ENCODE results near the gene GORASP1. TPM values are rescaled to one million over a fixed set of nuclear protein-coding genes. Genes with fewer than 3 reads are reported as not detected.

GORASP1 gene
- total and polyA plus RNA-seq, 2 experiments from 2014 or later = 10.3 to 38.3 TPM

DNA sequence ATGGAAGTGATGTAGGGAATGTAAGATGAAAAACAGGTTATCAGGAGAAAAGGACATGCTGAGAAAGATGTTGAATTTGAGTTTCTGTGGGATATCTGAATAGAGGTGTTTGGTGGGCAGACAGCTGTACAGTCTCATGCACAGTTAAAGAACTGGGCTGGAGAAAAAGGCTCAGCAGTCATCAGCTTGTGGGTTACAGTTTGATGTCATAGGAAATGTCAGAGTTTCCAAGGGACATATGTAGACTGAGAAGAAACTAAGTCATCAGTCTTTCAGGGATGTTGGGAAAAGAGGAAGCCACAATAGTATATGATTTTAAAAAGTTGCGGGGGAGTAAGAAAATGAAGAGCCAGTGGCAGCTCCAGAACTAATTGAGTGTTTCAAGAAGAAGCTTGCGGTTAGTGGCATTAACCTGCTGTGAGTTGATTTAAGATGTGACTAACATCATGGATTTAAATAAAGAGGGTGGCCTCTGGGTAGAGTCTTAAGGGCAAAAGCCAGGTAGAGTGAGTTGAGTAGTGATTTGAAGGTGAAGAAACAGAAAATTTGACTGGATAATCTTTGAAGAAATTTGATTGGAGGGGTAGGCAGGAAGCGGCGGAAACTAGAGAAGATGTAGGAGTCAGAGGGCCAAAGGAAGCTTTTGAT is 24.6 kb downstream of the GORASP1 start:
- Mint-ChIP-seq H3K36me3 (ENCODE audit: low read depth) (peaks cover 26% of the 10 kb centered on the region; the same call in 2 of the 3 replicates), H3K27ac (no peak overlapping the region), H3K27me3 (ENCODE audit: insufficient read depth, low read depth, poor library complexity) (peaks cover 2% of the 10 kb centered on the region), H3K4me3 (no peak overlapping the region), H3K4me1 (no peaks in the 10 kb centered on the region), H3K9me3 (no peaks in the 10 kb centered on the region)
- Histone ChIP-seq H3K79me2 (replicated peaks; ENCODE audit: insufficient read depth) (no peaks in the 10 kb centered on the region), H3K4me1 (ENCODE audit: insufficient read depth) (no peaks in the 10 kb centered on the region), H3K9me2 (ENCODE audit: insufficient read depth) (no peaks in the 10 kb centered on the region), H4K20me1 (replicated peaks; ENCODE audit: insufficient read depth) (peaks cover 5% of the 10 kb centered on the region; the same call in 1 of the 2 replicates), H2AFZ (no peak overlapping the region), H3K4me2 (no peak overlapping the region), H3K4me3 (no peak overlapping the region), H3K27me3 (ENCODE audit: insufficient read depth) (no peaks in the 10 kb centered on the region), H3F3A (replicated peaks; ENCODE audit: low read depth) (no peaks in the 10 kb centered on the region), H3K36me3 (ENCODE audit: insufficient read depth) (peaks cover 22% of the 10 kb centered on the region), H3K27ac (ENCODE audit: low read depth) (no peak overlapping the region)
- no peak for DNase-seq (ENCODE audit: low spot score)
- no peak for ATAC-seq
- TF ChIP-seq STAT1 (IDR thresholded peaks at IDR 0.05; ENCODE audit: unreplicated experiment) = no peak
- TF ChIP-seq JUNB (IDR thresholded peaks at IDR 0.05; ENCODE audit: unreplicated experiment) = no peak
- TF ChIP-seq, protein P1, sequence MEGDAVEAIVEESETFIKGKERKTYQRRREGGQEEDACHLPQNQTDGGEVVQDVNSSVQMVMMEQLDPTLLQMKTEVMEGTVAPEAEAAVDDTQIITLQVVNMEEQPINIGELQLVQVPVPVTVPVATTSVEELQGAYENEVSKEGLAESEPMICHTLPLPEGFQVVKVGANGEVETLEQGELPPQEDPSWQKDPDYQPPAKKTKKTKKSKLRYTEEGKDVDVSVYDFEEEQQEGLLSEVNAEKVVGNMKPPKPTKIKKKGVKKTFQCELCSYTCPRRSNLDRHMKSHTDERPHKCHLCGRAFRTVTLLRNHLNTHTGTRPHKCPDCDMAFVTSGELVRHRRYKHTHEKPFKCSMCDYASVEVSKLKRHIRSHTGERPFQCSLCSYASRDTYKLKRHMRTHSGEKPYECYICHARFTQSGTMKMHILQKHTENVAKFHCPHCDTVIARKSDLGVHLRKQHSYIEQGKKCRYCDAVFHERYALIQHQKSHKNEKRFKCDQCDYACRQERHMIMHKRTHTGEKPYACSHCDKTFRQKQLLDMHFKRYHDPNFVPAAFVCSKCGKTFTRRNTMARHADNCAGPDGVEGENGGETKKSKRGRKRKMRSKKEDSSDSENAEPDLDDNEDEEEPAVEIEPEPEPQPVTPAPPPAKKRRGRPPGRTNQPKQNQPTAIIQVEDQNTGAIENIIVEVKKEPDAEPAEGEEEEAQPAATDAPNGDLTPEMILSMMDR (conservative IDR thresholded peaks at IDR 0.05; ENCODE audit: low read depth in 2 of 2) = no peak
- TF ChIP-seq CREB1 (CRISPR knock-in tag; IDR thresholded peaks at IDR 0.05; ENCODE audit: low read depth) = no peak
- TF ChIP-seq ZNF114 (CRISPR knock-in tag; IDR thresholded peaks at IDR 0.05) = no peak
- TF ChIP-seq NANOG (IDR thresholded peaks at IDR 0.05; ENCODE audit: borderline replicate concordance) = no peak
- TF ChIP-seq EZH2phosphoT487 (IDR thresholded peaks at IDR 0.05; ENCODE audit: unreplicated experiment) = no peak
- no peak for TF ChIP-seq POLR2AphosphoS5 (IDR thresholded peaks at IDR 0.05; ENCODE audit: low read depth)
- no peak for TF ChIP-seq EZH2 (IDR thresholded peaks at IDR 0.05; ENCODE audit: low read depth, unreplicated experiment)
- no peak for TF ChIP-seq ZNF331 (CRISPR knock-in tag; IDR thresholded peaks at IDR 0.05; ENCODE audit: low read depth)
- TF ChIP-seq, protein P2, sequence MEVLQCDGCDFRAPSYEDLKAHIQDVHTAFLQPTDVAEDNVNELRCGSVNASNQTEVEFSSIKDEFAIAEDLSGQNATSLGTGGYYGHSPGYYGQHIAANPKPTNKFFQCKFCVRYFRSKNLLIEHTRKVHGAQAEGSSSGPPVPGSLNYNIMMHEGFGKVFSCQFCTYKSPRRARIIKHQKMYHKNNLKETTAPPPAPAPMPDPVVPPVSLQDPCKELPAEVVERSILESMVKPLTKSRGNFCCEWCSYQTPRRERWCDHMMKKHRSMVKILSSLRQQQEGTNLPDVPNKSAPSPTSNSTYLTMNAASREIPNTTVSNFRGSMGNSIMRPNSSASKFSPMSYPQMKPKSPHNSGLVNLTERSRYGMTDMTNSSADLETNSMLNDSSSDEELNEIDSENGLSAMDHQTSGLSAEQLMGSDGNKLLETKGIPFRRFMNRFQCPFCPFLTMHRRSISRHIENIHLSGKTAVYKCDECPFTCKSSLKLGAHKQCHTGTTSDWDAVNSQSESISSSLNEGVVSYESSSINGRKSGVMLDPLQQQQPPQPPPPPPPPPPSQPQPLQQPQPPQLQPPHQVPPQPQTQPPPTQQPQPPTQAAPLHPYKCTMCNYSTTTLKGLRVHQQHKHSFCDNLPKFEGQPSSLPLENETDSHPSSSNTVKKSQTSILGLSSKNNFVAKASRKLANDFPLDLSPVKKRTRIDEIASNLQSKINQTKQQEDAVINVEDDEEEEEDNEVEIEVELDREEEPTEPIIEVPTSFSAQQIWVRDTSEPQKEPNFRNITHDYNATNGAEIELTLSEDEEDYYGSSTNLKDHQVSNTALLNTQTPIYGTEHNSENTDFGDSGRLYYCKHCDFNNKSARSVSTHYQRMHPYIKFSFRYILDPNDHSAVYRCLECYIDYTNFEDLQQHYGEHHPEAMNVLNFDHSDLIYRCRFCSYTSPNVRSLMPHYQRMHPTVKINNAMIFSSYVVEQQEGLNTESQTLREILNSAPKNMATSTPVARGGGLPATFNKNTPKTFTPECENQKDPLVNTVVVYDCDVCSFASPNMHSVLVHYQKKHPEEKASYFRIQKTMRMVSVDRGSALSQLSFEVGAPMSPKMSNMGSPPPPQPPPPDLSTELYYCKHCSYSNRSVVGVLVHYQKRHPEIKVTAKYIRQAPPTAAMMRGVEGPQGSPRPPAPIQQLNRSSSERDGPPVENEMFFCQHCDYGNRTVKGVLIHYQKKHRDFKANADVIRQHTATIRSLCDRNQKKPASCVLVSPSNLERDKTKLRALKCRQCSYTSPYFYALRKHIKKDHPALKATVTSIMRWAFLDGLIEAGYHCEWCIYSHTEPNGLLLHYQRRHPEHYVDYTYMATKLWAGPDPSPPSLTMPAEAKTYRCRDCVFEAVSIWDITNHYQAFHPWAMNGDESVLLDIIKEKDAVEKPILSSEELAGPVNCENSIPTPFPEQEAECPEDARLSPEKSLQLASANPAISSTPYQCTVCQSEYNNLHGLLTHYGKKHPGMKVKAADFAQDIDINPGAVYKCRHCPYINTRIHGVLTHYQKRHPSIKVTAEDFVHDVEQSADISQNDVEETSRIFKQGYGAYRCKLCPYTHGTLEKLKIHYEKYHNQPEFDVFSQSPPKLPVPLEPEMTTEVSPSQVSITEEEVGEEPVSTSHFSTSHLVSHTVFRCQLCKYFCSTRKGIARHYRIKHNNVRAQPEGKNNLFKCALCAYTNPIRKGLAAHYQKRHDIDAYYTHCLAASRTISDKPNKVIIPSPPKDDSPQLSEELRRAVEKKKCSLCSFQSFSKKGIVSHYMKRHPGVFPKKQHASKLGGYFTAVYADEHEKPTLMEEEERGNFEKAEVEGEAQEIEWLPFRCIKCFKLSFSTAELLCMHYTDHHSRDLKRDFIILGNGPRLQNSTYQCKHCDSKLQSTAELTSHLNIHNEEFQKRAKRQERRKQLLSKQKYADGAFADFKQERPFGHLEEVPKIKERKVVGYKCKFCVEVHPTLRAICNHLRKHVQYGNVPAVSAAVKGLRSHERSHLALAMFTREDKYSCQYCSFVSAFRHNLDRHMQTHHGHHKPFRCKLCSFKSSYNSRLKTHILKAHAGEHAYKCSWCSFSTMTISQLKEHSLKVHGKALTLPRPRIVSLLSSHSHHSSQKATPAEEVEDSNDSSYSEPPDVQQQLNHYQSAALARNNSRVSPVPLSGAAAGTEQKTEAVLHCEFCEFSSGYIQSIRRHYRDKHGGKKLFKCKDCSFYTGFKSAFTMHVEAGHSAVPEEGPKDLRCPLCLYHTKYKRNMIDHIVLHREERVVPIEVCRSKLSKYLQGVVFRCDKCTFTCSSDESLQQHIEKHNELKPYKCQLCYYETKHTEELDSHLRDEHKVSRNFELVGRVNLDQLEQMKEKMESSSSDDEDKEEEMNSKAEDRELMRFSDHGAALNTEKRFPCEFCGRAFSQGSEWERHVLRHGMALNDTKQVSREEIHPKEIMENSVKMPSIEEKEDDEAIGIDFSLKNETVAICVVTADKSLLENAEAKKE (CRISPR knock-in tag; IDR thresholded peaks at IDR 0.05) = no peak
- TF ChIP-seq, protein P3, sequence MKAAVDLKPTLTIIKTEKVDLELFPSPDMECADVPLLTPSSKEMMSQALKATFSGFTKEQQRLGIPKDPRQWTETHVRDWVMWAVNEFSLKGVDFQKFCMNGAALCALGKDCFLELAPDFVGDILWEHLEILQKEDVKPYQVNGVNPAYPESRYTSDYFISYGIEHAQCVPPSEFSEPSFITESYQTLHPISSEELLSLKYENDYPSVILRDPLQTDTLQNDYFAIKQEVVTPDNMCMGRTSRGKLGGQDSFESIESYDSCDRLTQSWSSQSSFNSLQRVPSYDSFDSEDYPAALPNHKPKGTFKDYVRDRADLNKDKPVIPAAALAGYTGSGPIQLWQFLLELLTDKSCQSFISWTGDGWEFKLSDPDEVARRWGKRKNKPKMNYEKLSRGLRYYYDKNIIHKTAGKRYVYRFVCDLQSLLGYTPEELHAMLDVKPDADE (IDR thresholded peaks at IDR 0.05) = no peak
